NT2/D1 (cell line): ENCODE results near the gene TTLL7.

Source experiments
- SUZ12 ChIP-seq: IDR thresholded peaks from 2 replicates; pipeline ENCODE4 v1.6.1; 2011; ENCODE audit not compliant: insufficient read length, insufficient read depth; ENCODE audit errors: extremely low read depth
- YY1 ChIP-seq: IDR thresholded peaks from 2 replicates; pipeline ENCODE4 v1.6.1; 2011; ENCODE audit not compliant: insufficient read length, insufficient read depth
- ZNF274 ChIP-seq: IDR thresholded peaks from 2 replicates; pipeline ENCODE4 v1.6.1; 2011; ENCODE audit warnings: mild to moderate bottlenecking, low read depth, low read length

GRCh38 chr1:83997631-83998030 is 1.3 kb downstream of the TTLL7 start:
- TF ChIP-seq YY1 (no peak), ZNF274 (no peak), SUZ12 (no peak)
